Astrocyte (in vitro differentiated cells and primary cell): ENCODE measurements around the gene METTL1. TPM values are rescaled to one million over a fixed set of nuclear protein-coding genes. Genes with fewer than 3 reads are reported as not detected.

Source experiments
- DNase-seq: peaks from one replicate; pipeline ENCODE4 v3.0.0-alpha.2; 2010; ENCODE audit warnings: low read depth
- FAIRE-seq: peaks from 2 replicates; lab custom pipeline; 2011; peaks lifted over from hg19 to GRCh38; lab: Jason Lieb, UNC
- H2AFZ ChIP-seq: 2 replicates; pipeline ENCODE4 v1.6.0; 2012; ENCODE audit warnings: low read depth, low read length, inconsistent platforms
- H3K27ac ChIP-seq: 2 replicates; pipeline ENCODE4 v1.5.1; 2011; ENCODE audit warnings: low read depth, low read length, inconsistent platforms
- H3K27me3 ChIP-seq: 2 replicates; pipeline ENCODE4 v1.6.0; 2011; ENCODE audit warnings: low read length, inconsistent platforms; ENCODE audit not compliant: insufficient read depth
- H3K36me3 ChIP-seq: 2 replicates; pipeline ENCODE4 v1.5.1; 2011; ENCODE audit warnings: low read length, inconsistent platforms; ENCODE audit not compliant: insufficient read depth
- H3K4me1 ChIP-seq: 2 replicates; pipeline ENCODE4 v1.5.1; 2011; ENCODE audit warnings: low read length, inconsistent platforms; ENCODE audit not compliant: insufficient read depth
- H3K4me2 ChIP-seq: 2 replicates; pipeline ENCODE4 v1.6.0; 2012; ENCODE audit warnings: low read length, inconsistent platforms
- H3K4me3 ChIP-seq: 2 replicates; pipeline ENCODE4 v1.5.1; 2011; ENCODE audit warnings: low read depth, mild to moderate bottlenecking, low read length, inconsistent platforms; ENCODE audit not compliant: insufficient read depth
- H3K79me2 ChIP-seq: 2 replicates; pipeline ENCODE4 v1.6.0; 2012; ENCODE audit warnings: mild to moderate bottlenecking, low read length, inconsistent platforms; ENCODE audit not compliant: insufficient read depth
- H3K9ac ChIP-seq: 2 replicates; pipeline ENCODE4 v1.6.0; 2012; ENCODE audit warnings: mild to moderate bottlenecking, low read length, inconsistent platforms
- H3K9me3 ChIP-seq: 2 replicates; pipeline ENCODE4 v1.5.1; 2012; ENCODE audit warnings: low read depth, mild to moderate bottlenecking, low read length, inconsistent platforms; ENCODE audit not compliant: insufficient read depth
- H4K20me1 ChIP-seq: 2 replicates; pipeline ENCODE4 v1.6.0; 2012; ENCODE audit warnings: low read length, inconsistent platforms; ENCODE audit not compliant: insufficient read depth
- H3K27ac Mint-ChIP-seq: one replicate; pipeline ENCODE4 v1.8.0; 2021; ENCODE audit warnings: mild to moderate bottlenecking, mixed read lengths; ENCODE audit not compliant: unreplicated experiment
- H3K27me3 Mint-ChIP-seq: one replicate; pipeline ENCODE4 v1.8.0; 2021; ENCODE audit warnings: low read depth, mixed read lengths; ENCODE audit not compliant: unreplicated experiment
- H3K36me3 Mint-ChIP-seq: one replicate; pipeline ENCODE4 v1.8.0; 2021; ENCODE audit warnings: low read depth, mixed read lengths; ENCODE audit not compliant: unreplicated experiment
- H3K4me1 Mint-ChIP-seq: one replicate; pipeline ENCODE4 v1.8.0; 2021; ENCODE audit warnings: low read depth, mixed read lengths; ENCODE audit not compliant: unreplicated experiment
- H3K4me3 Mint-ChIP-seq: one replicate; pipeline ENCODE4 v1.8.0; 2021; ENCODE audit warnings: mild to moderate bottlenecking, moderate library complexity, mixed read lengths; ENCODE audit not compliant: unreplicated experiment
- H3K9me3 Mint-ChIP-seq: one replicate; pipeline ENCODE4 v1.8.0; 2021; ENCODE audit warnings: mild to moderate bottlenecking, mixed read lengths; ENCODE audit not compliant: unreplicated experiment
- CTCF ChIP-seq: IDR thresholded peaks from 2 replicates; pipeline ENCODE4 v1.5.1; 2011; ENCODE audit warnings: low read depth, mild to moderate bottlenecking, inconsistent platforms, low read length, moderate library complexity; ENCODE audit not compliant: insufficient read depth
- EZH2 ChIP-seq: IDR thresholded peaks from 2 replicates; pipeline ENCODE4 v1.6.1; 2012; ENCODE audit warnings: mild to moderate bottlenecking, low read length, inconsistent platforms; ENCODE audit not compliant: insufficient read depth
- total RNA-seq: library from RNA; stranded (reverse); gene quantifications from 2 replicates; pipeline ENCODE4 v1.2.1, GENCODE V29; 2021

METTL1 gene
- total RNA-seq, 1 donor from 2014 or later = 21.1 TPM

DNA sequence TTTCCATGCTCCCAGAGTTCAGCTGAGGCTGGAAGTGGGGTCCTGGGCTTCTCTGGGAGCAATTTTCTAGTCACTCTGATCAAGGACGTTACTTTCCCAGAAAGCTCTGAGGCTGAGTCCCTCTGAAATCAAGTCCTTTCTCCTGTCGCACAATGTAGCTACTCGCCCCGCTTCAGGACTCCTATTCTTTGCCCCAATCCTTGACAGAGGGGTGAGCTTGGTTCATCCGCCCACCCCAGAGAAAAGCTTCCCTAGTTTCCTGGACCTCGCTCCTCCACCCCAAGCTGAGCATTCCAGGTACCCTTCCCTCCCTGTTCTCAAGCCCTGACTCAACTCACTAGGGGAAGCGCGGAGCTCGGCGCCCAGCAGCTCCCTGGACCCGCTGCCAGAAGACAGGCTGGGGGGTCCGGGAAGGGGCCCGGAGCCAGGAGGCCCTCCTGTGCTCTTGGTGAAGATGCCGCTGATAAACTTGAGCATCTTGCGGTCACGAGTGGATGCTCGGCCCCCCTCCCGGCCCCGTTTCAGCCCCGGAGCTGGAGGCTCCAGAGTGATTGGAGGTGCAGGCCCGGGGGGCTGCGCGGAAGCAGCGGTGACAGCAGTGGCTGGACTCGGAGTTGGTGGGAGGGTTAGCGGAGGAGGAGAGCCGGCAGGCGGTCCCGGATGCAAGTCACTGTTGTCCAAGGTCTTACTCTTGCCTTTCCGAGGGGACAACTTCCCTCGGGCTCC lies 35.0 kb downstream of the METTL1 start:
- FAIRE-seq (no peak), DNase-seq (no peak)
- Histone ChIP-seq H4K20me1 (peaks cover 9% of the 10 kb centered on the region), H2AFZ (no peak overlapping the region), H3K36me3 (no peaks in the 10 kb centered on the region), H3K27ac (no peak overlapping the region), H3K9me3 (no peaks in the 10 kb centered on the region), H3K79me2 (no peaks in the 10 kb centered on the region), H3K4me2 (peak overlapping the region; percentile 79), H3K27me3 (peaks cover 75% of the 10 kb centered on the region), H3K9ac (no peak overlapping the region), H3K4me1 (peaks cover 11% of the 10 kb centered on the region), H3K4me3 (no peak overlapping the region)
- TF ChIP-seq CTCF (no peak), EZH2 (peak; percentile 18)
- Mint-ChIP-seq H3K9me3 (peaks cover 1% of the 10 kb centered on the region), H3K27ac (no peak overlapping the region), H3K4me1 (peaks cover 19% of the 10 kb centered on the region), H3K4me3 (peak overlapping the region; percentile 83), H3K36me3 (peaks cover 3% of the 10 kb centered on the region), H3K27me3 (peaks cover 67% of the 10 kb centered on the region)

DNA sequence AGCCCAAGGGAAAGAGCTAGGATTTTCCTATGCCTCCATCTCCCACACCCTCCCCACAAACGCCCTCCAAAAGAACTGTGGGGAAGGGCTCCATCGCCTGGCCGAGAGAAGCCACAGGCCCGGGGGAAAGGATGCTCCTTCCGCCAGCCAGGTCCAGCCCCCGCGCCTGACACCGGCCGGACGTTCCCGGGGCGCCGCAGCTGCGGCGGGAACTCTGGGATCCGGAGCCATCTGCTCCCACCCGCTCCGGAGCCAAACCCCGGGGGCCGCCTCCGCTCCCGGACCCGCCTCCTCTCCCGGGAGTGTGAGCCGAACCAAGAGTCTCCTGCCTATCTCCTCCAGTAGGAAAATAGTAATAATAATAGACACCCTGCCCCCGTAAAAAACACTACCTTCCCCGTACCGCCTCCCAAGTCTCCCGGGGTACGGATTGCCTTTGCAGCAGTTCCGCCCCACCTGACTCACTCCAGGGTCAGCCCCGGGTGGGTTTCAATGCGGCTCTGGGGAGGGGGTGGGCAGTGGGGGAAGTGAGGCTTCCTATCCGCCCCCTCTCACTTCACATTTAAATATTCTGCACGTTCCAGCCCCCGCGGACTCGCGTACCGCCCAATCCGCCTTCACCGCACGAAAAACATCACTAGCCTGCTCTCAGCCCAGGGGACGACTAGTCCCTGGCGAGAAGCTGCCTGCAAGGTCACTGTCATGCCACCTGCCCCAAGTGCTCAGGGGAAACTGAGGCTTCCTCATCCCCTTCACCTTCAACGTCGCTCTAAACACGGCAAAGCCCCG lies 35.8 kb downstream of the METTL1 start:
- H4K20me1 ChIP-seq = peaks cover 9% of the 10 kb centered on the region
- no peaks in the 10 kb centered on the region for H3K79me2 ChIP-seq
- peak overlapping the region; percentile 72 for H3K27ac Mint-ChIP-seq
- H3K9me3 Mint-ChIP-seq = peaks cover 5% of the 10 kb centered on the region
- no peak overlapping the region for H3K27ac ChIP-seq
- H3K36me3 Mint-ChIP-seq = peaks cover 3% of the 10 kb centered on the region
- peak overlapping the region; percentile 79 for H3K4me2 ChIP-seq
- peak overlapping the region; percentile 83 for H3K4me3 Mint-ChIP-seq
- no peaks in the 10 kb centered on the region for H3K9me3 ChIP-seq
- H3K4me3 ChIP-seq = peak overlapping the region; percentile 41
- H3K9ac ChIP-seq = no peak overlapping the region
- H3K4me1 ChIP-seq = peaks cover 11% of the 10 kb centered on the region
- no peak for FAIRE-seq
- no peak for DNase-seq
- peaks cover 73% of the 10 kb centered on the region for H3K27me3 ChIP-seq
- H3K4me1 Mint-ChIP-seq = peaks cover 19% of the 10 kb centered on the region
- H3K36me3 ChIP-seq = no peaks in the 10 kb centered on the region
- TF ChIP-seq EZH2 (peak; percentile 32), CTCF (no peak)
- H3K27me3 Mint-ChIP-seq = peaks cover 72% of the 10 kb centered on the region
- peak overlapping the region; percentile 46 for H2AFZ ChIP-seq
